GM12874 (cell line): ENCODE data around the gene CHCHD10.

Source experiments
- CTCF ChIP-seq: IDR thresholded peaks from 2 replicates; pipeline ENCODE4 v1.5.1; 2011; ENCODE audit warnings: low read depth, mild to moderate bottlenecking, control low read depth, low read length, moderate library complexity; ENCODE audit not compliant: insufficient read depth

Gene CHCHD10

GRCh38 chr22:23716811-23717801 is 50.7 kb downstream of the CHCHD10 start:
- TF ChIP-seq CTCF, result no peak
